Measurements from ENCODE around the gene SLC9A9.

GRCh38 chr3:143306407-143306806 is 541.9 kb downstream of the SLC9A9 start:
- TF ChIP-seq CTCF (IDR thresholded peaks at IDR 0.05): no peak
- TF ChIP-seq POLR2A (IDR thresholded peaks at IDR 0.05): no peak
